HEK293T (cell line): ENCODE measurements around the gene MPV17.

Source experiments
- ARNT ChIP-seq: fragments of 450-650 bp; IDR thresholded peaks from 2 replicates; pipeline ENCODE4 v1.6.1; 2017; ENCODE audit warnings: mild to moderate bottlenecking
- BHLHE40 ChIP-seq: fragments of 450-650 bp; IDR thresholded peaks from 2 replicates; pipeline ENCODE4 v1.6.1; 2016; ENCODE audit warnings: mild to moderate bottlenecking, moderate library complexity, borderline replicate concordance
- ELF4 ChIP-seq: fragments of 450-650 bp; IDR thresholded peaks from 2 replicates; pipeline ENCODE4 v1.6.1; 2017; ENCODE audit warnings: antibody characterized with exemption
- FOXA1 ChIP-seq: fragments of 450-650 bp; IDR thresholded peaks from 2 replicates; pipeline ENCODE4 v1.6.1; 2016; ENCODE audit warnings: mild to moderate bottlenecking
- FOXK2 ChIP-seq: fragments of 450-650 bp; IDR thresholded peaks from 2 replicates; pipeline ENCODE4 v1.6.1; 2016; ENCODE audit warnings: mild to moderate bottlenecking
- FOXM1 ChIP-seq: fragments of 450-650 bp; IDR thresholded peaks from 2 replicates; pipeline ENCODE4 v1.6.1; 2017; ENCODE audit warnings: mild to moderate bottlenecking, borderline replicate concordance
- LEF1 ChIP-seq: fragments of 450-650 bp; IDR thresholded peaks from 2 replicates; pipeline ENCODE4 v1.6.1; 2017; ENCODE audit warnings: mild to moderate bottlenecking, borderline replicate concordance
- SP1 ChIP-seq: fragments of 450-650 bp; IDR thresholded peaks from 2 replicates; pipeline ENCODE4 v1.6.1; 2017
- SUZ12 ChIP-seq: fragments of 450-650 bp; IDR thresholded peaks from 2 replicates; pipeline ENCODE4 v1.6.1; 2016; ENCODE audit warnings: mild to moderate bottlenecking
- TARDBP ChIP-seq: fragments of 450-650 bp; IDR thresholded peaks from 2 replicates; pipeline ENCODE4 v1.6.1; 2016
- ZNF384 ChIP-seq: fragments of 450-650 bp; IDR thresholded peaks from 2 replicates; pipeline ENCODE4 v1.6.1; 2016

- TF ChIP-seq SP1 = no peak
- no peak for TF ChIP-seq LEF1
- TF ChIP-seq FOXM1 = no peak
- no peak for TF ChIP-seq SUZ12
- no peak for TF ChIP-seq ARNT
- no peak for TF ChIP-seq BHLHE40
- TF ChIP-seq FOXK2 = no peak
- TF ChIP-seq ELF4 = no peak
- no peak for TF ChIP-seq ZNF384
- TF ChIP-seq TARDBP = no peak
- no peak for TF ChIP-seq FOXA1
Observed at GRCh38 chr2:27262379-27263286, 60.3 kb downstream of the MPV17 start, which contains the start of gene SLC30A3.
